Keratinocyte (primary cell): ENCODE measurements around the gene AGTRAP.

Experiments used
- EZH2 ChIP-seq: IDR thresholded peaks from one replicate; pipeline ENCODE4 v1.6.1; 2012; ENCODE audit warnings: inconsistent platforms, mild to moderate bottlenecking, low read length, moderate library complexity
- TF ChIP-seq, protein P1 (sequence below), 3 experiments: IDR thresholded peaks in 1 of 3; conservative IDR thresholded peaks in 1 of 3; optimal IDR thresholded peaks in 1 of 3; 2 replicates in 2 of 3; 3 replicates in 1 of 3; pipeline versions ENCODE3 to v1.5.1; 2011; ENCODE audit warnings: low read length in 3 of 3, mild to moderate bottlenecking in 3 of 3, moderate library complexity in 2 of 3, control low read depth in 1 of 3, inconsistent platforms in 1 of 3; ENCODE audit not compliant: insufficient read depth in 2 of 3; ENCODE audit errors: extremely low read depth in 1 of 3

DNA sequence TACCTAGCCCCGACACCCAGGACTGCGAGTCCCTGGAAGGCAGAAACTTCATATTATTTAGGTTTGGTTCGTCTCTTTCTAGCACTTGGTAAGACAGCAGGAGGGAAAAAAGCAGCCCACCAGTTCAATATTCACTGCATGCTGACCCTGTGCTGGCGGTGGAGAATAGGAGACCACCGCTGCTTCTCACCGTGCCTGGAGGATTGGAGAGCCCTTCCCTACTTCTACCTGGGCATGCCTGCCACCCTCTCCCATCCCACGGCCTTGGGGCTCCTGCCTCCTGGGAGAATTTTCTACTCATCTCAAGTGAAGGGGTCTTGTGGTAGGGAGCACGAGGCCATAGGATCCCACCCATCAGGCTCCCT, 64.4 kb downstream of the AGTRAP start:
- no peak for TF ChIP-seq EZH2
- TF ChIP-seq, protein P1, sequence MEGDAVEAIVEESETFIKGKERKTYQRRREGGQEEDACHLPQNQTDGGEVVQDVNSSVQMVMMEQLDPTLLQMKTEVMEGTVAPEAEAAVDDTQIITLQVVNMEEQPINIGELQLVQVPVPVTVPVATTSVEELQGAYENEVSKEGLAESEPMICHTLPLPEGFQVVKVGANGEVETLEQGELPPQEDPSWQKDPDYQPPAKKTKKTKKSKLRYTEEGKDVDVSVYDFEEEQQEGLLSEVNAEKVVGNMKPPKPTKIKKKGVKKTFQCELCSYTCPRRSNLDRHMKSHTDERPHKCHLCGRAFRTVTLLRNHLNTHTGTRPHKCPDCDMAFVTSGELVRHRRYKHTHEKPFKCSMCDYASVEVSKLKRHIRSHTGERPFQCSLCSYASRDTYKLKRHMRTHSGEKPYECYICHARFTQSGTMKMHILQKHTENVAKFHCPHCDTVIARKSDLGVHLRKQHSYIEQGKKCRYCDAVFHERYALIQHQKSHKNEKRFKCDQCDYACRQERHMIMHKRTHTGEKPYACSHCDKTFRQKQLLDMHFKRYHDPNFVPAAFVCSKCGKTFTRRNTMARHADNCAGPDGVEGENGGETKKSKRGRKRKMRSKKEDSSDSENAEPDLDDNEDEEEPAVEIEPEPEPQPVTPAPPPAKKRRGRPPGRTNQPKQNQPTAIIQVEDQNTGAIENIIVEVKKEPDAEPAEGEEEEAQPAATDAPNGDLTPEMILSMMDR (optimal IDR thresholded peaks at IDR 0.05 in 1 of 3, IDR thresholded peaks at IDR 0.05 in 1 of 3, conservative IDR thresholded peaks at IDR 0.05 in 1 of 3; ENCODE audit: extremely low read depth in 1 of 3, insufficient read depth in 2 of 3, low read length in 3 of 3): no peak
